Amygdala (tissue), 56 donors: ENCODE data around the gene BCLAF1.

Source experiments
- DNase-seq, 56 donors: peaks; one replicate each; lab custom pipeline; 2025; lab: John Stamatoyannopoulos, UW

BCLAF1 gene

GRCh38 chr6:136208783-136209182, 80.9 kb downstream of the BCLAF1 start:
- no peak for DNase-seq
